HEK293 (cell line): ENCODE results near the gene LAIR2.
A peak's percentile ranks its signal among the peaks of the same experiment; 100 is the strongest.

Experiments
- GLIS2 ChIP-seq: fragments of 450-650 bp; formaldehyde crosslinking; IDR thresholded peaks from 2 replicates; pipeline ENCODE4 v1.5.1; 2016; ENCODE audit warnings: missing biosample characterization, missing genetic modification characterization
- KLF16 ChIP-seq: fragments of 450-650 bp; formaldehyde crosslinking; IDR thresholded peaks from 2 replicates; pipeline ENCODE4 v1.5.1; 2017; ENCODE audit warnings: missing biosample characterization, missing genetic modification characterization
- SP2 ChIP-seq: fragments of 450-650 bp; formaldehyde crosslinking; IDR thresholded peaks from 2 replicates; pipeline ENCODE4 v1.5.1; 2016; ENCODE audit warnings: missing biosample characterization, missing genetic modification characterization
- YY2 ChIP-seq: fragments of 450-650 bp; formaldehyde crosslinking; IDR thresholded peaks from 2 replicates; pipeline ENCODE4 v1.5.1; 2016; ENCODE audit warnings: missing biosample characterization, missing genetic modification characterization
- ZBTB17 ChIP-seq: fragments of 450-650 bp; formaldehyde crosslinking; IDR thresholded peaks from 2 replicates; pipeline ENCODE4 v1.5.1; 2016; ENCODE audit warnings: missing biosample characterization, missing genetic modification characterization
- ZBTB20 ChIP-seq: fragments of 450-650 bp; formaldehyde crosslinking; IDR thresholded peaks from 2 replicates; pipeline ENCODE4 v1.5.1; 2016; ENCODE audit warnings: missing biosample characterization, missing genetic modification characterization
- ZFHX2 ChIP-seq: fragments of 450-650 bp; formaldehyde crosslinking; conservative IDR thresholded peaks from 2 replicates; pipeline ENCODE4 v1.5.1; 2016; ENCODE audit warnings: missing biosample characterization, missing genetic modification characterization
- ZFP69B ChIP-seq: fragments of 450-650 bp; formaldehyde crosslinking; IDR thresholded peaks from 2 replicates; pipeline ENCODE4 v1.5.1; 2016; ENCODE audit warnings: missing biosample characterization, missing genetic modification characterization
- ZIC2 ChIP-seq: fragments of 450-650 bp; formaldehyde crosslinking; IDR thresholded peaks from 2 replicates; pipeline ENCODE4 v1.5.1; 2016; ENCODE audit warnings: missing biosample characterization, missing genetic modification characterization
- ZNF155 ChIP-seq: fragments of 450-650 bp; formaldehyde crosslinking; IDR thresholded peaks from 2 replicates; pipeline ENCODE4 v1.5.1; 2016; ENCODE audit warnings: missing biosample characterization, missing genetic modification characterization
- ZNF561 ChIP-seq: fragments of 450-650 bp; IDR thresholded peaks from 2 replicates; pipeline ENCODE4 v1.5.1; 2018; ENCODE audit warnings: missing biosample characterization, missing genetic modification characterization, borderline replicate concordance
- ZNF623 ChIP-seq: fragments of 450-650 bp; formaldehyde crosslinking; IDR thresholded peaks from 2 replicates; pipeline ENCODE4 v1.5.1; 2016; ENCODE audit warnings: missing biosample characterization, missing genetic modification characterization
- ZNF660 ChIP-seq: fragments of 450-650 bp; IDR thresholded peaks from 2 replicates; pipeline ENCODE4 v1.5.1; 2018; ENCODE audit warnings: missing biosample characterization, mild to moderate bottlenecking, missing genetic modification characterization
- ZNF76 ChIP-seq: fragments of 450-650 bp; formaldehyde crosslinking; IDR thresholded peaks from 2 replicates; pipeline ENCODE4; 2016; ENCODE audit warnings: low read depth, missing biosample characterization, missing genetic modification characterization, borderline replicate concordance
- ZSCAN30 ChIP-seq: fragments of 450-650 bp; IDR thresholded peaks from 2 replicates; pipeline ENCODE4 v1.5.1; 2018; ENCODE audit warnings: missing biosample characterization, mild to moderate bottlenecking, missing genetic modification characterization, moderate library complexity
- TF ChIP-seq, protein P1 (sequence below): fragments of 450-650 bp; formaldehyde crosslinking; IDR thresholded peaks from 2 replicates; pipeline ENCODE4 v1.5.1; 2016; ENCODE audit warnings: missing biosample characterization, missing genetic modification characterization
- TF ChIP-seq, protein P2 (sequence below): fragments of 450-650 bp; formaldehyde crosslinking; optimal IDR thresholded peaks from 2 replicates; pipeline ENCODE3; 2016; ENCODE audit warnings: missing biosample characterization, mild to moderate bottlenecking, missing genetic modification characterization
- TF ChIP-seq, protein P3 (sequence below): fragments of 450-650 bp; formaldehyde crosslinking; conservative IDR thresholded peaks from 2 replicates; pipeline ENCODE4 v1.5.1; 2016; ENCODE audit warnings: low read depth, missing biosample characterization, missing genetic modification characterization
- TF ChIP-seq, protein P4 (sequence below): fragments of 450-650 bp; formaldehyde crosslinking; IDR thresholded peaks from 2 replicates; pipeline ENCODE4 v1.5.1; 2016; ENCODE audit warnings: missing biosample characterization, missing genetic modification characterization

LAIR2 gene

GRCh38 chr19:54464630-54465425, 37.8 kb upstream of the LAIR2 start (continued):
- TF ChIP-seq ZNF660 (tag by site-specific recombination) = peak; percentile 45; the same call in 1 of the 2 replicates
- peak; percentile 89 for TF ChIP-seq GLIS2
- TF ChIP-seq SP2 (tag by site-specific recombination) = 0 out of 2 replicates have a peak, but pooled peaks have one; percentile 1
- TF ChIP-seq, protein P1, sequence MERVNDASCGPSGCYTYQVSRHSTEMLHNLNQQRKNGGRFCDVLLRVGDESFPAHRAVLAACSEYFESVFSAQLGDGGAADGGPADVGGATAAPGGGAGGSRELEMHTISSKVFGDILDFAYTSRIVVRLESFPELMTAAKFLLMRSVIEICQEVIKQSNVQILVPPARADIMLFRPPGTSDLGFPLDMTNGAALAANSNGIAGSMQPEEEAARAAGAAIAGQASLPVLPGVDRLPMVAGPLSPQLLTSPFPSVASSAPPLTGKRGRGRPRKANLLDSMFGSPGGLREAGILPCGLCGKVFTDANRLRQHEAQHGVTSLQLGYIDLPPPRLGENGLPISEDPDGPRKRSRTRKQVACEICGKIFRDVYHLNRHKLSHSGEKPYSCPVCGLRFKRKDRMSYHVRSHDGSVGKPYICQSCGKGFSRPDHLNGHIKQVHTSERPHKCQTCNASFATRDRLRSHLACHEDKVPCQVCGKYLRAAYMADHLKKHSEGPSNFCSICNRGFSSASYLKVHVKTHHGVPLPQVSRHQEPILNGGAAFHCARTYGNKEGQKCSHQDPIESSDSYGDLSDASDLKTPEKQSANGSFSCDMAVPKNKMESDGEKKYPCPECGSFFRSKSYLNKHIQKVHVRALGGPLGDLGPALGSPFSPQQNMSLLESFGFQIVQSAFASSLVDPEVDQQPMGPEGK (tag by site-specific recombination) = peak; percentile 61
- TF ChIP-seq ZFHX2 (tag by site-specific recombination) = peak; percentile 39
- TF ChIP-seq ZNF155 (tag by site-specific recombination) = no peak
- TF ChIP-seq ZNF561 (tag by site-specific recombination) = peak; percentile 74
- TF ChIP-seq ZIC2 = peak; percentile 45; the same call in 1 of the 2 replicates
- 0 out of 2 replicates have a peak, but pooled peaks have one; percentile 28 for TF ChIP-seq KLF16
- peak; percentile 58; the same call in 1 of the 2 replicates for TF ChIP-seq ZBTB20 (tag by site-specific recombination)
- TF ChIP-seq ZFP69B (tag by site-specific recombination) = peak; percentile 31; the same call in 1 of the 2 replicates
- TF ChIP-seq, protein P2, sequence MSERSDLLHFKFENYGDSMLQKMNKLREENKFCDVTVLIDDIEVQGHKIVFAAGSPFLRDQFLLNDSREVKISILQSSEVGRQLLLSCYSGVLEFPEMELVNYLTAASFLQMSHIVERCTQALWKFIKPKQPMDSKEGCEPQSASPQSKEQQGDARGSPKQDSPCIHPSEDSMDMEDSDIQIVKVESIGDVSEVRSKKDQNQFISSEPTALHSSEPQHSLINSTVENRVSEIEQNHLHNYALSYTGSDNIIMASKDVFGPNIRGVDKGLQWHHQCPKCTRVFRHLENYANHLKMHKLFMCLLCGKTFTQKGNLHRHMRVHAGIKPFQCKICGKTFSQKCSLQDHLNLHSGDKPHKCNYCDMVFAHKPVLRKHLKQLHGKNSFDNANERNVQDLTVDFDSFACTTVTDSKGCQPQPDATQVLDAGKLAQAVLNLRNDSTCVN (tag by site-specific recombination) = peak; percentile 25
- peak; percentile 40; the same call in 1 of the 2 replicates for TF ChIP-seq ZBTB17 (tag by site-specific recombination)
- TF ChIP-seq YY2 = no peak
- TF ChIP-seq, protein P3, sequence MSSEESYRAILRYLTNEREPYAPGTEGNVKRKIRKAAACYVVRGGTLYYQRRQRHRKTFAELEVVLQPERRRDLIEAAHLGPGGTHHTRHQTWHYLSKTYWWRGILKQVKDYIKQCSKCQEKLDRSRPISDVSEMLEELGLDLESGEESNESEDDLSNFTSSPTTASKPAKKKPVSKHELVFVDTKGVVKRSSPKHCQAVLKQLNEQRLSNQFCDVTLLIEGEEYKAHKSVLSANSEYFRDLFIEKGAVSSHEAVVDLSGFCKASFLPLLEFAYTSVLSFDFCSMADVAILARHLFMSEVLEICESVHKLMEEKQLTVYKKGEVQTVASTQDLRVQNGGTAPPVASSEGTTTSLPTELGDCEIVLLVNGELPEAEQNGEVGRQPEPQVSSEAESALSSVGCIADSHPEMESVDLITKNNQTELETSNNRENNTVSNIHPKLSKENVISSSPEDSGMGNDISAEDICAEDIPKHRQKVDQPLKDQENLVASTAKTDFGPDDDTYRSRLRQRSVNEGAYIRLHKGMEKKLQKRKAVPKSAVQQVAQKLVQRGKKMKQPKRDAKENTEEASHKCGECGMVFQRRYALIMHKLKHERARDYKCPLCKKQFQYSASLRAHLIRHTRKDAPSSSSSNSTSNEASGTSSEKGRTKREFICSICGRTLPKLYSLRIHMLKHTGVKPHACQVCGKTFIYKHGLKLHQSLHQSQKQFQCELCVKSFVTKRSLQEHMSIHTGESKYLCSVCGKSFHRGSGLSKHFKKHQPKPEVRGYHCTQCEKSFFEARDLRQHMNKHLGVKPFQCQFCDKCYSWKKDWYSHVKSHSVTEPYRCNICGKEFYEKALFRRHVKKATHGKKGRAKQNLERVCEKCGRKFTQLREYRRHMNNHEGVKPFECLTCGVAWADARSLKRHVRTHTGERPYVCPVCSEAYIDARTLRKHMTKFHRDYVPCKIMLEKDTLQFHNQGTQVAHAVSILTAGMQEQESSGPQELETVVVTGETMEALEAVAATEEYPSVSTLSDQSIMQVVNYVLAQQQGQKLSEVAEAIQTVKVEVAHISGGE (tag by site-specific recombination) = peak; percentile 80
- TF ChIP-seq ZNF623 (tag by site-specific recombination) = peak; percentile 73
- 0 out of 2 replicates have a peak, but pooled peaks have one; percentile 27 for TF ChIP-seq ZNF76 (tag by site-specific recombination)
- TF ChIP-seq ZSCAN30 (tag by site-specific recombination) = peak; percentile 63; the same call in 1 of the 2 replicates
- TF ChIP-seq, protein P4, sequence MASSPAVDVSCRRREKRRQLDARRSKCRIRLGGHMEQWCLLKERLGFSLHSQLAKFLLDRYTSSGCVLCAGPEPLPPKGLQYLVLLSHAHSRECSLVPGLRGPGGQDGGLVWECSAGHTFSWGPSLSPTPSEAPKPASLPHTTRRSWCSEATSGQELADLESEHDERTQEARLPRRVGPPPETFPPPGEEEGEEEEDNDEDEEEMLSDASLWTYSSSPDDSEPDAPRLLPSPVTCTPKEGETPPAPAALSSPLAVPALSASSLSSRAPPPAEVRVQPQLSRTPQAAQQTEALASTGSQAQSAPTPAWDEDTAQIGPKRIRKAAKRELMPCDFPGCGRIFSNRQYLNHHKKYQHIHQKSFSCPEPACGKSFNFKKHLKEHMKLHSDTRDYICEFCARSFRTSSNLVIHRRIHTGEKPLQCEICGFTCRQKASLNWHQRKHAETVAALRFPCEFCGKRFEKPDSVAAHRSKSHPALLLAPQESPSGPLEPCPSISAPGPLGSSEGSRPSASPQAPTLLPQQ (tag by site-specific recombination) = peak; percentile 16; the same call in 1 of the 2 replicates
